CD14-positive monocyte (primary cell): ENCODE results near the gene MEIS2. TPM values are rescaled to one million over a fixed set of nuclear protein-coding genes. Genes with fewer than 3 reads are reported as not detected.

Source experiments
- DNase-seq, 3 donors: peaks; one replicate each; pipeline ENCODE4 v3.0.0-alpha.2; 2011 to 2022
- H2AFZ ChIP-seq: 2 replicates; pipeline ENCODE4 v1.6.0; 2012; ENCODE audit warnings: mild to moderate bottlenecking, low read depth, low read length, inconsistent platforms; ENCODE audit not compliant: insufficient read depth, poor library complexity, severe bottlenecking
- H3K27ac ChIP-seq, 2 donors: 1 replicate in 1 of 2; 2 replicates in 1 of 2; pipeline ENCODE4 v1.5.1; 2012 to 2013; ENCODE audit warnings: low read length in 2 of 2, control low read depth in 1 of 2, inconsistent platforms in 1 of 2, low read depth in 1 of 2, mild to moderate bottlenecking in 1 of 2
- H3K27me3 ChIP-seq, 2 donors: one replicate each; pipeline versions ENCODE4 v1.6.0 to v1.6.1; 2011 to 2013; ENCODE audit warnings: low read length in 2 of 2; ENCODE audit not compliant: control insufficient read depth in 2 of 2, insufficient read depth in 2 of 2
- H3K36me3 ChIP-seq, 2 donors: replicated peaks in 1 of 2; 1 replicate in 1 of 2; 2 replicates in 1 of 2; pipeline versions ENCODE4 v1.5.1 to v1.6.1; 2012 to 2013; ENCODE audit warnings: low read length in 2 of 2, control low read depth in 1 of 2, inconsistent platforms in 1 of 2, mild to moderate bottlenecking in 1 of 2; ENCODE audit not compliant: insufficient read depth in 2 of 2, control insufficient read depth in 1 of 2
- H3K4me1 ChIP-seq, 2 donors: 1 replicate in 1 of 2; 2 replicates in 1 of 2; pipeline versions ENCODE4 v1.5.1 to v1.6.1; 2012 to 2013; ENCODE audit warnings: low read length in 2 of 2, control low read depth in 1 of 2, inconsistent platforms in 1 of 2, mild to moderate bottlenecking in 1 of 2, moderate library complexity in 1 of 2; ENCODE audit not compliant: insufficient read depth in 2 of 2, control insufficient read depth in 1 of 2
- H3K4me2 ChIP-seq: replicated peaks from 2 replicates; pipeline ENCODE3; 2012; ENCODE audit warnings: low read length, moderate library complexity, mild to moderate bottlenecking; ENCODE audit not compliant: poor library complexity, severe bottlenecking; ENCODE audit errors: extremely low read depth
- H3K4me3 ChIP-seq, 3 experiments: fragments of 200-600 bp in 1 of 3; sonication (generic) in 1 of 3; replicated peaks in 1 of 3; 1 replicate in 2 of 3; 2 replicates in 1 of 3; pipeline ENCODE4 v1.5.1; 2011 to 2013; ENCODE audit warnings: low read length in 3 of 3, mild to moderate bottlenecking in 3 of 3, control low read depth in 2 of 3, low read depth in 2 of 3, inconsistent platforms in 1 of 3, moderate library complexity in 1 of 3
- H3K79me2 ChIP-seq: 2 replicates; pipeline ENCODE4 v1.6.0; 2012; ENCODE audit warnings: mild to moderate bottlenecking, control low read depth, inconsistent platforms, low read length, moderate library complexity; ENCODE audit not compliant: insufficient read depth
- H3K9ac ChIP-seq: 2 replicates; pipeline ENCODE4 v1.6.0; 2017; ENCODE audit warnings: low read length, mild to moderate bottlenecking; ENCODE audit not compliant: insufficient read depth, poor library complexity, severe bottlenecking
- H3K9me3 ChIP-seq, 2 donors: replicated peaks in 1 of 2; 1 replicate in 1 of 2; 2 replicates in 1 of 2; pipeline versions ENCODE4 v1.5.1 to v1.6.1; 2012 to 2013; ENCODE audit warnings: low read length in 2 of 2, control low read depth in 1 of 2; ENCODE audit not compliant: control insufficient read depth in 1 of 2, insufficient read depth in 1 of 2
- H4K20me1 ChIP-seq: 2 replicates; pipeline ENCODE4 v1.6.0; 2012; ENCODE audit warnings: mild to moderate bottlenecking, low read length, control low read depth, moderate library complexity; ENCODE audit not compliant: insufficient read depth
- H3K27ac Mint-ChIP-seq, 7 donors: one replicate each; pipeline ENCODE4 v1.8.0; 2020; ENCODE audit warnings: mild to moderate bottlenecking in 7 of 7, mixed read lengths in 7 of 7, moderate library complexity in 6 of 7, inconsistent platforms in 2 of 7
- H3K27me3 Mint-ChIP-seq, 3 donors: one replicate each; pipeline ENCODE4 v1.8.0; 2021 to 2022; ENCODE audit warnings: low read depth in 3 of 3, mild to moderate bottlenecking in 3 of 3, mixed read lengths in 3 of 3, moderate library complexity in 3 of 3, inconsistent platforms in 1 of 3
- H3K36me3 Mint-ChIP-seq, 2 donors: one replicate each; pipeline ENCODE4 v1.8.0; 2020; ENCODE audit warnings: mixed read lengths in 2 of 2, inconsistent platforms in 1 of 2, mild to moderate bottlenecking in 1 of 2
- H3K4me1 Mint-ChIP-seq: one replicate; pipeline ENCODE4 v1.8.0; 2020; ENCODE audit warnings: mild to moderate bottlenecking, mixed read lengths
- H3K4me3 Mint-ChIP-seq, 2 donors: one replicate each; pipeline ENCODE4 v1.8.0; 2020; ENCODE audit warnings: mild to moderate bottlenecking in 2 of 2, mixed read lengths in 2 of 2, moderate library complexity in 1 of 2
- H3K9me3 Mint-ChIP-seq, 7 donors: one replicate each; pipeline ENCODE4 v1.8.0; 2020 to 2022; ENCODE audit warnings: mixed read lengths in 7 of 7, mild to moderate bottlenecking in 6 of 7, moderate library complexity in 6 of 7, inconsistent platforms in 2 of 7
- WGBS: methylation state at CpG from one replicate; pipeline ENCODE4 v1.1.5; 2013; ENCODE audit warnings: missing lambda C conversion rate; ENCODE audit not compliant: insufficient coverage; 5-methylcytosine and 5-hydroxymethylcytosine counted together
- intact Hi-C, 2 donors: fragments of 100-400 bp; cut with micrococcal nuclease; formaldehyde crosslinking; loops; one replicate each; pipeline versions ENCODE4 v1.15.0 to v1.15.1; 2023
- polyA plus RNA-seq, 3 donors: library from polyadenylated mRNA; depleted of rRNA in 1 of 3; unstranded in 2 of 3; stranded (reverse) in 1 of 3; fragments of 300-500 nt in 2 of 3; fragments of >200 nt in 1 of 3; fragmentation: Illumina TruSeq in 2 of 3; gene quantifications; 1 replicate in 2 of 3; 2 replicates in 1 of 3; pipeline ENCODE4 v1.2.3, GENCODE V29; 2012 to 2021
- TF ChIP-seq, protein P1 (sequence below): fragments of 200-600 bp; IDR thresholded peaks from one replicate; pipeline ENCODE4 v1.8.0; 2022; ENCODE audit warnings: antibody characterized with exemption, mild to moderate bottlenecking

Gene MEIS2
- polyA plus RNA-seq, 3 donors = not detected

DNA sequence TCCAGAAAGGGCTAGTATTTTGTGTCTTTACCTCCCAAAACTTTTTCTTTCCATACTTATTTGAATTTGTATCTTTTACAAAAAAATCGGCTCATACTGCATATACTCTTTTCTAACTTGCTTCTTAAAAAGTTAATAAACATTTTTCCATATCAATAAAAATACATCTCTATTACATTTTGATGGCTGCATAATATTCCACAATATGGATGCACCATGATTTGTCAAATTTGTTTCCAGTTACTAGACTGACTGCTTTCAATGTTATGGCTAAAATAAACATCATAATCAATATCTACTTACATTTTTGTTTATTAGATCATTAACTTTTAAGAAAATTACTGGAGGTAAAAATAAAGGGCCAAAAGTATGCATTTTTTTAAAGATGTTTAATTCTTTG is 121.7 kb downstream of the MEIS2 start:
- H3K4me3 Mint-ChIP-seq = no peak overlapping the region
- no peak overlapping the region for H2AFZ ChIP-seq
- no peaks in the 10 kb centered on the region for H3K4me1 ChIP-seq
- H3K27ac Mint-ChIP-seq = no peak overlapping the region
- no peaks in the 10 kb centered on the region for H3K4me1 Mint-ChIP-seq
- H3K79me2 ChIP-seq = no peaks in the 10 kb centered on the region
- peaks cover 0 to 1% (median 0%) of the 10 kb centered on the region in 3 donors for H3K27me3 Mint-ChIP-seq
- H3K9me3 ChIP-seq = peaks cover 0 to 3% of the 10 kb centered on the region in 2 donors
- no peak overlapping the region for H3K27ac ChIP-seq
- DNase-seq = no peak
- H3K36me3 Mint-ChIP-seq = no peaks in the 10 kb centered on the region
- WGBS = 100% methylated on average over 1 of the region's 1 CpG
- TF ChIP-seq, protein P1, sequence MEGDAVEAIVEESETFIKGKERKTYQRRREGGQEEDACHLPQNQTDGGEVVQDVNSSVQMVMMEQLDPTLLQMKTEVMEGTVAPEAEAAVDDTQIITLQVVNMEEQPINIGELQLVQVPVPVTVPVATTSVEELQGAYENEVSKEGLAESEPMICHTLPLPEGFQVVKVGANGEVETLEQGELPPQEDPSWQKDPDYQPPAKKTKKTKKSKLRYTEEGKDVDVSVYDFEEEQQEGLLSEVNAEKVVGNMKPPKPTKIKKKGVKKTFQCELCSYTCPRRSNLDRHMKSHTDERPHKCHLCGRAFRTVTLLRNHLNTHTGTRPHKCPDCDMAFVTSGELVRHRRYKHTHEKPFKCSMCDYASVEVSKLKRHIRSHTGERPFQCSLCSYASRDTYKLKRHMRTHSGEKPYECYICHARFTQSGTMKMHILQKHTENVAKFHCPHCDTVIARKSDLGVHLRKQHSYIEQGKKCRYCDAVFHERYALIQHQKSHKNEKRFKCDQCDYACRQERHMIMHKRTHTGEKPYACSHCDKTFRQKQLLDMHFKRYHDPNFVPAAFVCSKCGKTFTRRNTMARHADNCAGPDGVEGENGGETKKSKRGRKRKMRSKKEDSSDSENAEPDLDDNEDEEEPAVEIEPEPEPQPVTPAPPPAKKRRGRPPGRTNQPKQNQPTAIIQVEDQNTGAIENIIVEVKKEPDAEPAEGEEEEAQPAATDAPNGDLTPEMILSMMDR = no peak
- intact Hi-C loops = no loop called here
- H3K36me3 ChIP-seq = no peaks in the 10 kb centered on the region
- H3K9ac ChIP-seq = no peak overlapping the region
- H3K27me3 ChIP-seq = no peaks in the 10 kb centered on the region
- H4K20me1 ChIP-seq = no peaks in the 10 kb centered on the region
- H3K9me3 Mint-ChIP-seq = peaks cover 0 to 5% (median 3%) of the 10 kb centered on the region in 7 donors
- H3K4me3 ChIP-seq = no peak overlapping the region
- no peak overlapping the region for H3K4me2 ChIP-seq

DNA sequence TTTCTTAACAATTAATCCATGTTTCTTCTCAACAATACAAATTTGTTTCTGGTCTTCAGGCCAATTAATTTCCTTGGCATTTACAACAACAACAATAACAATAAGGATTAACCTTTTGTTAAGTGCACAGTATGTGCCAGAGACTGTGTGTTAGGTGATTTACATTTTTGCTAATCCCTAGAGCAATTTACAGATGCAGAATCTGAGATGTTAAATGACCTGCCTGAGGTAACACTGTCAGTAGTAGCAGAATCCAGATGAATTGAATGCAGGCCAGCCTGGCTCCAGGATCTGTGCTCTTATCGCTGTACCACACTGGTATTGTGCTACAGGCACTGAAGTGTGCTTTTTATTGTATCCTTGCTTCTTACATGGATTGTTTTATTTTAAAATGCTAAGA is 122.2 kb downstream of the MEIS2 start:
- WGBS = no CpG with 5 or more reads among the region's 1 CpG
- H3K27me3 Mint-ChIP-seq = peaks cover 0 to 1% (median 0%) of the 10 kb centered on the region in 3 donors
- no peaks in the 10 kb centered on the region for H3K36me3 Mint-ChIP-seq
- Histone ChIP-seq H3K79me2 (no peaks in the 10 kb centered on the region), H3K27ac (no peak overlapping the region), H3K4me1 (no peaks in the 10 kb centered on the region), H3K9ac (no peak overlapping the region), H4K20me1 (no peaks in the 10 kb centered on the region), H3K27me3 (no peaks in the 10 kb centered on the region), H3K4me2 (no peak overlapping the region), H2AFZ (no peak overlapping the region), H3K9me3 (peaks cover 0 to 3% of the 10 kb centered on the region in 2 donors), H3K4me3 (no peak overlapping the region), H3K36me3 (no peaks in the 10 kb centered on the region)
- no peaks in the 10 kb centered on the region for H3K4me1 Mint-ChIP-seq
- no peak overlapping the region for H3K27ac Mint-ChIP-seq
- intact Hi-C loops = no loop called here
- H3K4me3 Mint-ChIP-seq = no peak overlapping the region
- TF ChIP-seq, protein P1 = no peak
- H3K9me3 Mint-ChIP-seq = peaks cover 0 to 7% (median 3%) of the 10 kb centered on the region in 7 donors
- DNase-seq = no peak
